Effector memory CD4-positive, alpha-beta T cell (primary cell): Measurements from ENCODE around the gene ADAMTSL1.

Experiments
- DNase-seq, 3 donors: peaks; one replicate each; pipeline ENCODE4 v3.0.0-alpha.2; 2020
- H3K27ac ChIP-seq: 2 replicates; pipeline ENCODE4 v1.7.0; 2013; ENCODE audit warnings: mild to moderate bottlenecking, low read length, moderate library complexity; ENCODE audit not compliant: insufficient read depth, poor library complexity, severe bottlenecking
- H3K27me3 ChIP-seq: replicated peaks from 2 replicates; pipeline ENCODE4 v1.7.0; 2013; ENCODE audit warnings: mild to moderate bottlenecking, low read length; ENCODE audit not compliant: insufficient read depth, control insufficient read depth, poor library complexity, severe bottlenecking
- H3K36me3 ChIP-seq: 2 replicates; pipeline ENCODE4 v1.7.0; 2013; ENCODE audit warnings: mild to moderate bottlenecking, low read length, moderate library complexity; ENCODE audit not compliant: control insufficient read depth, insufficient read depth
- H3K4me1 ChIP-seq: 2 replicates; pipeline ENCODE4 v1.7.0; 2013; ENCODE audit warnings: low read length, mild to moderate bottlenecking; ENCODE audit not compliant: control insufficient read depth, insufficient read depth, poor library complexity, severe bottlenecking
- H3K4me3 ChIP-seq: 2 replicates; pipeline ENCODE4 v1.7.0; 2013; ENCODE audit warnings: low read length, low read depth, mild to moderate bottlenecking; ENCODE audit not compliant: insufficient read depth, poor library complexity, severe bottlenecking
- H3K9me3 ChIP-seq: 2 replicates; pipeline ENCODE4 v1.7.0; 2013; ENCODE audit warnings: mild to moderate bottlenecking, low read length, moderate library complexity; ENCODE audit not compliant: control insufficient read depth

The ADAMTSL1 gene

GRCh38 chr9:18748251-18748701 lies 274.3 kb downstream of the ADAMTSL1 start:
- no peak for DNase-seq
- H3K36me3 ChIP-seq = no peaks in the 10 kb centered on the region
- H3K27ac ChIP-seq = no peak overlapping the region
- H3K27me3 ChIP-seq = no peaks in the 10 kb centered on the region
- H3K9me3 ChIP-seq = no peaks in the 10 kb centered on the region
- H3K4me3 ChIP-seq = no peak overlapping the region
- H3K4me1 ChIP-seq = no peaks in the 10 kb centered on the region

- no peak for DNase-seq
- H3K9me3 ChIP-seq = no peaks in the 10 kb centered on the region
- no peaks in the 10 kb centered on the region for H3K36me3 ChIP-seq
- no peak overlapping the region for H3K4me3 ChIP-seq
- no peaks in the 10 kb centered on the region for H3K27me3 ChIP-seq
- no peak overlapping the region for H3K27ac ChIP-seq
- H3K4me1 ChIP-seq = no peaks in the 10 kb centered on the region
Observed at GRCh38 chr9:18749711-18750110, 275.8 kb downstream of the ADAMTSL1 start.

- no peak overlapping the region for H3K27ac ChIP-seq
- no peaks in the 10 kb centered on the region for H3K36me3 ChIP-seq
- DNase-seq = no peak
- no peaks in the 10 kb centered on the region for H3K27me3 ChIP-seq
- H3K4me1 ChIP-seq = no peaks in the 10 kb centered on the region
- no peak overlapping the region for H3K4me3 ChIP-seq
- H3K9me3 ChIP-seq = no peaks in the 10 kb centered on the region
Observed at GRCh38 chr9:18753904-18754303, 280.0 kb downstream of the ADAMTSL1 start.

- Histone ChIP-seq H3K4me3 (no peak overlapping the region), H3K36me3 (no peaks in the 10 kb centered on the region), H3K9me3 (no peaks in the 10 kb centered on the region), H3K27me3 (no peaks in the 10 kb centered on the region), H3K27ac (no peak overlapping the region), H3K4me1 (no peaks in the 10 kb centered on the region)
- no peak for DNase-seq
Observed at GRCh38 chr9:18754537-18754936, 280.6 kb downstream of the ADAMTSL1 start.

GRCh38 chr9:18755263-18755662 lies 281.3 kb downstream of the ADAMTSL1 start:
- Histone ChIP-seq H3K4me1 (no peaks in the 10 kb centered on the region), H3K27ac (no peak overlapping the region), H3K36me3 (no peaks in the 10 kb centered on the region), H3K9me3 (no peaks in the 10 kb centered on the region), H3K4me3 (no peak overlapping the region), H3K27me3 (no peaks in the 10 kb centered on the region)
- DNase-seq = no peak

- no peak overlapping the region for H3K27ac ChIP-seq
- DNase-seq = no peak
- no peaks in the 10 kb centered on the region for H3K9me3 ChIP-seq
- H3K4me3 ChIP-seq = no peak overlapping the region
- no peaks in the 10 kb centered on the region for H3K36me3 ChIP-seq
- no peaks in the 10 kb centered on the region for H3K4me1 ChIP-seq
- H3K27me3 ChIP-seq = no peaks in the 10 kb centered on the region
Observed at GRCh38 chr9:18756712-18757125, 282.8 kb downstream of the ADAMTSL1 start.

- H3K36me3 ChIP-seq = no peaks in the 10 kb centered on the region
- H3K4me3 ChIP-seq = no peak overlapping the region
- no peak overlapping the region for H3K27ac ChIP-seq
- H3K4me1 ChIP-seq = no peaks in the 10 kb centered on the region
- DNase-seq = no peak
- H3K27me3 ChIP-seq = no peaks in the 10 kb centered on the region
- no peaks in the 10 kb centered on the region for H3K9me3 ChIP-seq
Observed at GRCh38 chr9:18759827-18760226, 285.9 kb downstream of the ADAMTSL1 start.

- H3K4me1 ChIP-seq = no peaks in the 10 kb centered on the region
- no peaks in the 10 kb centered on the region for H3K9me3 ChIP-seq
- no peak overlapping the region for H3K4me3 ChIP-seq
- H3K27ac ChIP-seq = no peak overlapping the region
- no peak for DNase-seq
- H3K36me3 ChIP-seq = no peaks in the 10 kb centered on the region
- H3K27me3 ChIP-seq = no peaks in the 10 kb centered on the region
Observed at GRCh38 chr9:18761742-18762300, 287.9 kb downstream of the ADAMTSL1 start.

GRCh38 chr9:18766989-18767550 lies 293.1 kb downstream of the ADAMTSL1 start:
- H3K4me3 ChIP-seq = no peak overlapping the region
- no peaks in the 10 kb centered on the region for H3K9me3 ChIP-seq
- H3K36me3 ChIP-seq = no peaks in the 10 kb centered on the region
- DNase-seq = no peak
- H3K27me3 ChIP-seq = no peaks in the 10 kb centered on the region
- no peak overlapping the region for H3K27ac ChIP-seq
- no peaks in the 10 kb centered on the region for H3K4me1 ChIP-seq

GRCh38 chr9:18768951-18769622 lies 295.1 kb downstream of the ADAMTSL1 start:
- H3K4me3 ChIP-seq = no peak overlapping the region
- H3K27me3 ChIP-seq = no peaks in the 10 kb centered on the region
- no peaks in the 10 kb centered on the region for H3K9me3 ChIP-seq
- DNase-seq = no peak
- no peak overlapping the region for H3K27ac ChIP-seq
- H3K36me3 ChIP-seq = no peaks in the 10 kb centered on the region
- H3K4me1 ChIP-seq = no peaks in the 10 kb centered on the region
